Mesenchymal stem cell (in vitro differentiated cells and primary cell): ENCODE measurements around the gene PZP. TPM values are rescaled to one million over a fixed set of nuclear protein-coding genes. Genes with fewer than 3 reads are reported as not detected.

Experiments used
- DNase-seq: peaks from one replicate; pipeline ENCODE4 v3.0.0-alpha.2; 2013
- H2AFZ ChIP-seq: one replicate; pipeline ENCODE4 v1.6.1; 2013; ENCODE audit warnings: low read depth, mild to moderate bottlenecking, control low read depth, inconsistent platforms, low read length, moderate library complexity
- H2AK5ac ChIP-seq: 2 replicates; pipeline ENCODE4 v1.6.1; 2013; ENCODE audit warnings: low read length, moderate library complexity, mild to moderate bottlenecking, inconsistent platforms; ENCODE audit not compliant: severe bottlenecking
- H2BK120ac ChIP-seq: one replicate; pipeline ENCODE4 v1.6.1; 2013; ENCODE audit warnings: low read depth, mild to moderate bottlenecking, inconsistent platforms, low read length, moderate library complexity
- H2BK12ac ChIP-seq, 2 experiments: one replicate each; pipeline ENCODE4 v1.6.1; 2013; ENCODE audit warnings: inconsistent platforms in 2 of 2, low read length in 2 of 2, mild to moderate bottlenecking in 2 of 2, moderate library complexity in 2 of 2, control low read depth in 1 of 2
- H2BK15ac ChIP-seq: one replicate; pipeline ENCODE4 v1.6.1; 2013; ENCODE audit warnings: mild to moderate bottlenecking, low read depth, inconsistent platforms; ENCODE audit not compliant: poor library complexity, severe bottlenecking
- H2BK5ac ChIP-seq: 2 replicates; pipeline ENCODE4 v1.6.1; 2013; ENCODE audit warnings: low read depth, mild to moderate bottlenecking, low read length, control low read depth, inconsistent platforms; ENCODE audit not compliant: poor library complexity, severe bottlenecking
- H3K14ac ChIP-seq, 2 experiments: one replicate each; pipeline ENCODE4 v1.6.1; 2013; ENCODE audit warnings: inconsistent platforms in 2 of 2, low read length in 2 of 2, control low read depth in 1 of 2, mild to moderate bottlenecking in 1 of 2, moderate library complexity in 1 of 2
- H3K18ac ChIP-seq, 2 experiments: one replicate each; pipeline ENCODE4 v1.6.1; 2013; ENCODE audit warnings: inconsistent platforms in 2 of 2, low read length in 2 of 2, control low read depth in 1 of 2, low read depth in 1 of 2, mild to moderate bottlenecking in 1 of 2
- H3K23ac ChIP-seq, 2 experiments: one replicate each; pipeline ENCODE4 v1.6.1; 2013; ENCODE audit warnings: inconsistent platforms in 2 of 2, low read length in 2 of 2, mild to moderate bottlenecking in 2 of 2, moderate library complexity in 2 of 2, control low read depth in 1 of 2
- H3K27ac ChIP-seq: 2 replicates; pipeline ENCODE4 v1.5.1; 2013; ENCODE audit warnings: mild to moderate bottlenecking, moderate library complexity, low read length, control low read depth, inconsistent platforms; ENCODE audit not compliant: poor library complexity, severe bottlenecking
- H3K27me3 ChIP-seq, 2 experiments: 2 replicates each; pipeline versions ENCODE4 v1.6.1 to v1.7.0; 2013; ENCODE audit warnings: low read length in 2 of 2, mild to moderate bottlenecking in 2 of 2, moderate library complexity in 2 of 2, control low read depth in 1 of 2, inconsistent platforms in 1 of 2; ENCODE audit not compliant: control insufficient read depth in 1 of 2, insufficient read depth in 1 of 2
- H3K36me3 ChIP-seq, 2 experiments: 2 replicates each; pipeline versions ENCODE4 v1.6.1 to v1.7.0; 2013; ENCODE audit warnings: low read length in 2 of 2, control low read depth in 1 of 2, inconsistent platforms in 1 of 2, low read depth in 1 of 2, mild to moderate bottlenecking in 1 of 2; ENCODE audit not compliant: insufficient read depth in 2 of 2, control insufficient read depth in 1 of 2
- H3K4ac ChIP-seq, 2 experiments: one replicate each; pipeline ENCODE4 v1.6.1; 2013; ENCODE audit warnings: inconsistent platforms in 2 of 2, low read length in 2 of 2, mild to moderate bottlenecking in 2 of 2, moderate library complexity in 2 of 2, control low read depth in 1 of 2, low read depth in 1 of 2
- H3K4me1 ChIP-seq: 2 replicates; pipeline ENCODE4 v1.6.1; 2013; ENCODE audit warnings: low read depth, low read length, control low read depth; ENCODE audit not compliant: control insufficient read depth, insufficient read depth
- H3K4me2 ChIP-seq: 2 replicates; pipeline ENCODE4 v1.6.1; 2013; ENCODE audit warnings: low read length, mild to moderate bottlenecking, inconsistent platforms; ENCODE audit not compliant: poor library complexity, severe bottlenecking
- H3K4me3 ChIP-seq, 2 experiments: 2 replicates each; pipeline versions ENCODE4 v1.5.1 to v1.7.0; 2013; ENCODE audit warnings: low read length in 2 of 2, mild to moderate bottlenecking in 2 of 2, control low read depth in 1 of 2, low read depth in 1 of 2; ENCODE audit not compliant: insufficient read depth in 1 of 2
- H3K79me1 ChIP-seq: replicated peaks from 2 replicates; pipeline ENCODE4 v1.6.1; 2013; ENCODE audit warnings: mild to moderate bottlenecking, control low read depth, low read length, inconsistent platforms; ENCODE audit not compliant: poor library complexity, severe bottlenecking
- H3K9ac ChIP-seq: 2 replicates; pipeline ENCODE4 v1.7.0; 2013; ENCODE audit warnings: mild to moderate bottlenecking, low read length, moderate library complexity
- H3K9me3 ChIP-seq: 2 replicates; pipeline ENCODE4 v1.7.0; 2013; ENCODE audit warnings: mild to moderate bottlenecking, low read length; ENCODE audit not compliant: control insufficient read depth
- H4K8ac ChIP-seq: one replicate; pipeline ENCODE4 v1.6.1; 2013; ENCODE audit warnings: inconsistent platforms, mild to moderate bottlenecking, low read length, moderate library complexity
- H4K91ac ChIP-seq: one replicate; pipeline ENCODE4 v1.6.1; 2013; ENCODE audit warnings: mild to moderate bottlenecking, low read length, inconsistent platforms
- WGBS: methylation state at CpG from one replicate; pipeline ENCODE4 v1.1.7; 2013; ENCODE audit warnings: mixed read lengths; 5-methylcytosine and 5-hydroxymethylcytosine counted together
- polyA plus RNA-seq, 2 experiments: library from polyadenylated mRNA; stranded (reverse); fragments of 200-250 nt; gene quantifications; one replicate each; pipeline ENCODE4 v1.2.3, GENCODE V29; 2013

The PZP gene
- not detected for polyA plus RNA-seq (2013, experiment 1 of 2)
- not detected for polyA plus RNA-seq (2013, experiment 2 of 2)

DNA sequence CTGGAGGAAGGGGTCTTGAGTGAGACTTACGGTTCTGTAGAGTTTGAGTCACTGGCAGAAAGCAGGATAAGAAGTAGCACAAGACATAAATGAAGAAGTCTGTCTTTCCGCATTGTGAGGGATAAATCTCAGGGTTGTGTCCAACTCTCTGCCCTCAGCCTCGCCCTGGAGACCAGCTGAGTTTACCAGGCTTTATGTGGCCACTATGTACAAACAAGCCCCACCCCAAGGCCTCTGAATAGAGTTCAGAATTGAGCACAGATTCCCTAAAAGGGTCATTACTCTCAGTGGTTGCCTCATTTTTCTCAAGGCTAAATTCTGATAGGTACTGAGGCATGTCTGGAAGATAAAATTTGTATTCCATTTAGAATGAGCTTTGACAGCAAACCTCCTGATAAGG, at the start of gene PZP:
Gene PZP, minus strand, starts transcription at position 167 of the 400 bp plus-strand sequence. Its CDS starts 54 bp downstream, at position 113.
- H3K27me3 ChIP-seq = peaks cover 0 to 3% of the 10 kb centered on the region in 2 experiments
- no peak within 1 kb of the TSS for H4K91ac ChIP-seq
- H3K4ac ChIP-seq = no peak within 1 kb of the TSS
- H3K79me1 ChIP-seq = no peaks in the 10 kb centered on the region
- no peak within 1 kb of the TSS for H2BK12ac ChIP-seq
- H3K14ac ChIP-seq = no peak within 1 kb of the TSS
- H2BK120ac ChIP-seq = no peak within 1 kb of the TSS
- H3K9me3 ChIP-seq = no peaks in the 10 kb centered on the region
- no peaks in the 10 kb centered on the region for H3K36me3 ChIP-seq
- H3K18ac ChIP-seq = no peak within 1 kb of the TSS
- no peak within 1 kb of the TSS for H3K27ac ChIP-seq
- no peak within 1 kb of the TSS for H4K8ac ChIP-seq
- H2BK5ac ChIP-seq = no peak within 1 kb of the TSS
- no peak within 1 kb of the TSS for H3K9ac ChIP-seq
- no peak within 1 kb of the TSS for H2AFZ ChIP-seq
- no peak within 1 kb of the TSS for H3K4me3 ChIP-seq
- no peak within 1 kb of the TSS for H2BK15ac ChIP-seq
- H3K4me1 ChIP-seq = no peaks in the 10 kb centered on the region
- H3K23ac ChIP-seq = no peak within 1 kb of the TSS
- no peak within 1 kb of the TSS for H3K4me2 ChIP-seq
- H2AK5ac ChIP-seq = no peak within 1 kb of the TSS
- 79% methylated on average over 3 of the region's 3 CpGs for WGBS
- no peak for DNase-seq

DNA sequence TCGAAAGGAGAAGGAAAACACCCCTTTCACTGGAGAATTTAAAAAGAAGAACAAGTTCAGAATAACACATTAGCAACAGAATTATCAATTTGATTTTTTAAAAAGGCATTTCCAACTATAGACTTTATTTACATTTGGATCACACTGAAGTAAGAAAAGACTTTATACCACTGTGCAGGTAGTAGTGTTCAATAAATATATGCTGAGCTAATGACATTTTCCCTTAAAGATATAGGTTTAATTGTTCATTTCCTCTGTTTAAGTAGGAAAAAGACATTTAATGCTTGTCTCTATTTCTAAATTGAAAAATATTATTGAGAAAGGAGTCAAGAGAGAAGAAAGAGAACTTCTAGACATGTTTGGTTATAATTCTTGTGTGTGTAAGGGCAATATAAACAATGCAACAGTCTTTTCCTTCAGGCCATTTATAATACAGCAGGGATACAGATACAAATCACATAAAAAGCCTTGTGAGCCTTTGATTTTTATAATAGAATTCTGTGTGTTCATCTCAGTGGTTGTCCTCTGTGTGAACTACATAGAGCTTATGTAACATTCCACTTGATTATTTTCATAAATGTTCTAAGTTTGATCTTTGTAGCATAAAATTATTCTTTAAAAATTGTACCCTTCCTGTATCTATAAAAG, 48.7 kb upstream of the PZP start:
- H2AFZ ChIP-seq = no peak overlapping the region
- H3K4me1 ChIP-seq = no peaks in the 10 kb centered on the region
- no peaks in the 10 kb centered on the region for H3K27me3 ChIP-seq
- DNase-seq = no peak
- no peak overlapping the region for H4K91ac ChIP-seq
- H2BK5ac ChIP-seq = no peak overlapping the region
- no peak overlapping the region for H2BK15ac ChIP-seq
- no peak overlapping the region for H4K8ac ChIP-seq
- H3K4ac ChIP-seq = no peak overlapping the region
- no peak overlapping the region for H3K9ac ChIP-seq
- no peak overlapping the region for H3K18ac ChIP-seq
- H3K23ac ChIP-seq = no peak overlapping the region
- H3K9me3 ChIP-seq = no peaks in the 10 kb centered on the region
- H3K36me3 ChIP-seq = no peaks in the 10 kb centered on the region
- no peak overlapping the region for H3K4me2 ChIP-seq
- H3K79me1 ChIP-seq = no peaks in the 10 kb centered on the region
- no peak overlapping the region for H2BK120ac ChIP-seq
- H2AK5ac ChIP-seq = no peak overlapping the region
- no peak overlapping the region for H3K14ac ChIP-seq
- no peak overlapping the region for H3K4me3 ChIP-seq
- no peak overlapping the region for H2BK12ac ChIP-seq
- H3K27ac ChIP-seq = no peak overlapping the region
- WGBS = 50% methylated on average over 1 of the region's 1 CpG

DNA sequence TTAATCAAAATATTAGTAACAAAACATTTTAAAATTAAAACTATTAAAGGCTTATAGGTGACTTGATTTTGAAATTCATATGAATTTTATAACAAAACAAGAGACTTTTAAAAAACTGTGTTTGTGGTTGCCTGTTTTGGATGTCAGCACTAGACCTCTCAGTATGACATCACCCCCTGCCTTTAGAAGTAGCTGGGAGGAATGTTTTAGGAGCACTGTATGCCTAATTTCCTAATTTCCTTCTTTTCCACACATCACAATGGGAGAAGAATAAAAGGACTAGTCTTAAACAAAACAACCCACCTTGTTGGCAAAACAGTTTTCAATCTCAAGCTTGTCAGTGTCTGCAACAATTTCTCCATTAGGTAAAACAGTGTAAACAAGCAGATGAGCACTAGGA, 48.1 kb upstream of the PZP start:
- no peak overlapping the region for H3K23ac ChIP-seq
- H3K79me1 ChIP-seq = no peaks in the 10 kb centered on the region
- no peaks in the 10 kb centered on the region for H3K27me3 ChIP-seq
- H2AFZ ChIP-seq = no peak overlapping the region
- no peak overlapping the region for H2BK12ac ChIP-seq
- no peak overlapping the region for H3K4ac ChIP-seq
- no peaks in the 10 kb centered on the region for H3K4me1 ChIP-seq
- H3K4me2 ChIP-seq = no peak overlapping the region
- H3K4me3 ChIP-seq = no peak overlapping the region
- H3K14ac ChIP-seq = no peak overlapping the region
- no peak overlapping the region for H3K27ac ChIP-seq
- no peak overlapping the region for H2AK5ac ChIP-seq
- H3K18ac ChIP-seq = no peak overlapping the region
- no peak overlapping the region for H3K9ac ChIP-seq
- H4K91ac ChIP-seq = no peak overlapping the region
- no peak overlapping the region for H2BK15ac ChIP-seq
- no peak overlapping the region for H2BK120ac ChIP-seq
- no peak overlapping the region for H4K8ac ChIP-seq
- no peaks in the 10 kb centered on the region for H3K36me3 ChIP-seq
- H3K9me3 ChIP-seq = no peaks in the 10 kb centered on the region
- DNase-seq = no peak
- no peak overlapping the region for H2BK5ac ChIP-seq

DNA sequence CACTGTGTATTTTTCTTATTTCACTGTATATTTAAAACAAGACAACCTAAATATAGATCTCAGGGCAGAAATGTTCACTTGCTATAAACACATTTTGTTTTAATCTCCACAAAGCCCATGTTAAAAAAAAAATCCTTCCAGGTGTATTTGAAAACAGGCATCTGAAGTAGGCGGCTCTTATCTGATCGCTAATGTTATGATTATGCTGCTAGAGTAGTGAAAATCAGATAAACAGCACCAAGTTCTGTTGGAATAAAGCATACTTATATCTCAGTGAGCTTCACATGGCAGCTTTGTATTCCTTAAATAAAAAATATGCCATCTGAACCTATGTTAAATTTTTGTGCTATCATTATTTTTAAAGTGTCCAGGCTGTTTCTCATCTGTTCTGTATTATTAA, 47.6 kb upstream of the PZP start:
- Histone ChIP-seq H3K27me3 (no peaks in the 10 kb centered on the region), H2AK5ac (no peak overlapping the region)

More for the DNA sequence above, 47.6 kb upstream of the PZP start:
- Histone ChIP-seq H3K36me3 (no peaks in the 10 kb centered on the region), H3K4me2 (no peak overlapping the region), H2BK12ac (no peak overlapping the region), H4K91ac (no peak overlapping the region), H3K9ac (no peak overlapping the region), H3K4me1 (no peaks in the 10 kb centered on the region), H2BK120ac (no peak overlapping the region), H3K14ac (no peak overlapping the region), H2BK15ac (no peak overlapping the region), H3K4me3 (no peak overlapping the region), H4K8ac (no peak overlapping the region), H2BK5ac (no peak overlapping the region), H3K27ac (no peak overlapping the region), H3K18ac (no peak overlapping the region), H2AFZ (no peak overlapping the region), H3K9me3 (no peaks in the 10 kb centered on the region), H3K23ac (no peak overlapping the region), H3K79me1 (no peaks in the 10 kb centered on the region), H3K4ac (no peak overlapping the region)
- DNase-seq = no peak
- 50% methylated on average over 2 of the region's 2 CpGs for WGBS
